Osteoblast (primary cell): ENCODE results near the gene TNPO3. TPM values are rescaled to one million over a fixed set of nuclear protein-coding genes. Genes with fewer than 3 reads are reported as not detected.
"Not testable (repeated sequence)": the region's sequence is repeated elsewhere in the genome, so short reads cannot be mapped to it uniquely, and the experiment has no call there.

Experiments
- DNase-seq: peaks from one replicate; pipeline ENCODE4 v3.0.0; 2011; ENCODE audit warnings: low spot score, mixed read lengths; ENCODE audit not compliant: insufficient read length; ENCODE audit errors: missing footprints
- H2AFZ ChIP-seq: 2 replicates; pipeline ENCODE4 v1.6.0; 2011; ENCODE audit warnings: mild to moderate bottlenecking, low read length
- H3K27ac ChIP-seq: 2 replicates; pipeline ENCODE4 v1.5.1; 2011; ENCODE audit warnings: mild to moderate bottlenecking, low read depth, low read length, moderate library complexity
- H3K27me3 ChIP-seq: 2 replicates; pipeline ENCODE4 v1.6.0; 2012; ENCODE audit warnings: mild to moderate bottlenecking, control low read depth, inconsistent platforms, low read length, moderate library complexity; ENCODE audit not compliant: insufficient read depth
- H3K36me3 ChIP-seq: 2 replicates; pipeline ENCODE4 v1.5.1; 2011; ENCODE audit warnings: mild to moderate bottlenecking, low read length, control low read depth, moderate library complexity; ENCODE audit not compliant: insufficient read depth
- H3K4me1 ChIP-seq: 2 replicates; pipeline ENCODE4 v1.5.1; 2011; ENCODE audit warnings: mild to moderate bottlenecking, low read length, control low read depth, moderate library complexity; ENCODE audit not compliant: insufficient read depth
- H3K4me2 ChIP-seq: 2 replicates; pipeline ENCODE4 v1.6.0; 2011; ENCODE audit warnings: mild to moderate bottlenecking, low read length; ENCODE audit not compliant: insufficient read depth
- H3K4me3 ChIP-seq: fragments of 200-600 bp; sonication (generic); 3 replicates; pipeline ENCODE4 v1.5.1; 2012; ENCODE audit warnings: mild to moderate bottlenecking, low read length, inconsistent platforms; ENCODE audit not compliant: insufficient read depth
- H3K79me2 ChIP-seq: 2 replicates; pipeline ENCODE4 v1.6.0; 2012; ENCODE audit warnings: mild to moderate bottlenecking, low read length, control low read depth, inconsistent platforms; ENCODE audit not compliant: insufficient read depth
- H3K9me3 ChIP-seq: 2 replicates; pipeline ENCODE4 v1.5.1; 2011; ENCODE audit warnings: low read depth, low read length, control low read depth
- H4K20me1 ChIP-seq: 2 replicates; pipeline ENCODE4 v1.6.0; 2012; ENCODE audit warnings: mild to moderate bottlenecking, low read length, control low read depth; ENCODE audit not compliant: insufficient read depth
- total RNA-seq: library from RNA; depleted of rRNA; stranded (reverse); fragments of >200 nt; gene quantifications from 2 replicates; pipeline ENCODE4 v1.2.3, GENCODE V29; 2012
- TF ChIP-seq, protein P1 (sequence below): IDR thresholded peaks from 2 replicates; pipeline ENCODE4 v1.5.1; 2011; ENCODE audit warnings: mild to moderate bottlenecking, low read depth, low read length, moderate library complexity; ENCODE audit errors: extremely low read depth

Gene TNPO3
- total RNA-seq, 1 donor, result 56.1 TPM

DNA sequence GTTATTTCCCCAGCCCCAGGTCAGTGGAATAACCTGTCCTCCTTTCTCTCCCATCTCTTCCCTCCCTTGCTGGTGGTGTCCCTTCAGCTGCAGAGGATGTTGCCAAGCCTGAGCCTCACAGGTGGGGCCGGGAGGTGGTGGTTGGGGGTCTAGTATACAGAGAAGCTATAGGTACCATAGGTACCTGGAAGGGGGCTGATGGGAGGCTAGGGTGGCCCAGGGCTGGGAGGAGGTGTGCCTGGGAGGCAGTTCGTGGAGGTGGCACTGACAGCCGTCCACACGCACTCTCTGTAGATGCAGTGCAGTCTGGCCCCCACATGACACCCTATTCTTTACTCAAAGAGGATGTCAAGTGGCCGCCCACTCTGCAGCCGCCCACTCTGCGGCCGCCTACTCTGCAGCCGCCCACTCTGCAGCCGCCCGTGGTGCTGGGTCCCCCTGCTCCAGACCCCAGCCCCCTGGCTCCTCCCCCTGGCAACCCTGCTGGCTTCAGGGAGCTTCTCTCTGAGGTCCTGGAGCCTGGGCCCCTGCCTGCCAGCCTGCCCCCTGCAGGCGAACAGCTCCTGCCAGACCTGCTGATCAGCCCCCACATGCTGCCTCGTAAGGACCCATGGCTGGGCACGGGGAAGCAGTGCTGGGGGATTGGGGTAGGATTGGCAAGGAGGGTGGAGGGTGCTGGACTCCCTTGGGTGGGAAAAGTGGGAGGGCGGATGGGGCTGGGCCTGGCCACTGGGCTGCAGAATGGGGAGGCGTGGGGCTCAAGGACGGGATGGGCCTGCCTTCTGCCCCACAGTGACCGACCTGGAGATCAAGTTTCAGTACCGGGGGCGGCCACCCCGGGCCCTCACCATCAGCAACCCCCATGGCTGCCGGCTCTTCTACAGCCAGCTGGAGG, 107.7 kb downstream of the TNPO3 start:
- H4K20me1 ChIP-seq, result no peaks in the 10 kb centered on the region
- H3K27ac ChIP-seq, result no peak overlapping the region
- H3K4me3 ChIP-seq, result no peak overlapping the region
- no peaks in the 10 kb centered on the region for H3K9me3 ChIP-seq
- TF ChIP-seq, protein P1, sequence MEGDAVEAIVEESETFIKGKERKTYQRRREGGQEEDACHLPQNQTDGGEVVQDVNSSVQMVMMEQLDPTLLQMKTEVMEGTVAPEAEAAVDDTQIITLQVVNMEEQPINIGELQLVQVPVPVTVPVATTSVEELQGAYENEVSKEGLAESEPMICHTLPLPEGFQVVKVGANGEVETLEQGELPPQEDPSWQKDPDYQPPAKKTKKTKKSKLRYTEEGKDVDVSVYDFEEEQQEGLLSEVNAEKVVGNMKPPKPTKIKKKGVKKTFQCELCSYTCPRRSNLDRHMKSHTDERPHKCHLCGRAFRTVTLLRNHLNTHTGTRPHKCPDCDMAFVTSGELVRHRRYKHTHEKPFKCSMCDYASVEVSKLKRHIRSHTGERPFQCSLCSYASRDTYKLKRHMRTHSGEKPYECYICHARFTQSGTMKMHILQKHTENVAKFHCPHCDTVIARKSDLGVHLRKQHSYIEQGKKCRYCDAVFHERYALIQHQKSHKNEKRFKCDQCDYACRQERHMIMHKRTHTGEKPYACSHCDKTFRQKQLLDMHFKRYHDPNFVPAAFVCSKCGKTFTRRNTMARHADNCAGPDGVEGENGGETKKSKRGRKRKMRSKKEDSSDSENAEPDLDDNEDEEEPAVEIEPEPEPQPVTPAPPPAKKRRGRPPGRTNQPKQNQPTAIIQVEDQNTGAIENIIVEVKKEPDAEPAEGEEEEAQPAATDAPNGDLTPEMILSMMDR, result peak; percentile 19
- DNase-seq, result peak; percentile 67
- H3K4me1 ChIP-seq, result no peaks in the 10 kb centered on the region
- H2AFZ ChIP-seq, result no peak overlapping the region
- H3K79me2 ChIP-seq, result no peaks in the 10 kb centered on the region
- H3K4me2 ChIP-seq, result no peak overlapping the region
- H3K36me3 ChIP-seq, result no peaks in the 10 kb centered on the region
- no peaks in the 10 kb centered on the region for H3K27me3 ChIP-seq

DNA sequence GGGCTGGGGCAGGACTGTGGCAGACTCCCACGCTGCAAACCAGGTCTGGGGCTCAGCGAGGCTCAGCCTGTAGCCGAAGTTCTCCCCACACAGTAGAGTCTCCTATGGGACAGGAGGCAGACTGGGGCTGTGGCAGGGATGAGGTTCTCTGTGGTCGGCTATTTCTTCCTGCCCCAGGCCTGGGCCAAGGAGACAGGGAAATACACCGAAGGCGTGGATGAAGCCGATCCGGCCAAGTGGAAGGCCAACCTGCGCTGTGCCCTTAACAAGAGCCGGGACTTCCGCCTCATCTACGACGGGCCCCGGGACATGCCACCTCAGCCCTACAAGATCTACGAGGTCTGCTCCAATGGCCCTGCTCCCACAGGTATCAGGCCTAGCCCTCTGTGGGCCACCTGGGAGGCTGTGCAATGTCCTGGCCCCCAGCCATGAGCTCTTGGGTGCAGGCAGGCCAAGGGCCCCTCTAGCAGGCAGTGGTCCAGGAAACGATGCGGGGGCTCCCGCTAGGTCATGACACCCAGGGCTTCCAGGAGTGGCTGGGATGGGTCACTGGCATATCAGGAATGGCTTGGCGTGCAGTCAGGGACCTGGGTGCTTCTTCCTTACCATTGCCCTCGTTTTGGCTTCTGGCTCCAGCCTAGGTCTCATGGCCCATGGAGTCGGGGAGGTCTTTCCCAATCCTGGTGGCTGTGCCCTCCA, 109.1 kb downstream of the TNPO3 start:
- no peak for DNase-seq
- Histone ChIP-seq H3K36me3 (no peaks in the 10 kb centered on the region), H4K20me1 (no peaks in the 10 kb centered on the region), H3K79me2 (no peaks in the 10 kb centered on the region), H3K27ac (no peak overlapping the region), H3K27me3 (peaks cover 3% of the 10 kb centered on the region), H3K4me2 (no peak overlapping the region), H3K9me3 (no peaks in the 10 kb centered on the region), H3K4me1 (no peaks in the 10 kb centered on the region), H3K4me3 (no peak overlapping the region), H2AFZ (no peak overlapping the region)
- TF ChIP-seq, protein P1, result no peak

DNA sequence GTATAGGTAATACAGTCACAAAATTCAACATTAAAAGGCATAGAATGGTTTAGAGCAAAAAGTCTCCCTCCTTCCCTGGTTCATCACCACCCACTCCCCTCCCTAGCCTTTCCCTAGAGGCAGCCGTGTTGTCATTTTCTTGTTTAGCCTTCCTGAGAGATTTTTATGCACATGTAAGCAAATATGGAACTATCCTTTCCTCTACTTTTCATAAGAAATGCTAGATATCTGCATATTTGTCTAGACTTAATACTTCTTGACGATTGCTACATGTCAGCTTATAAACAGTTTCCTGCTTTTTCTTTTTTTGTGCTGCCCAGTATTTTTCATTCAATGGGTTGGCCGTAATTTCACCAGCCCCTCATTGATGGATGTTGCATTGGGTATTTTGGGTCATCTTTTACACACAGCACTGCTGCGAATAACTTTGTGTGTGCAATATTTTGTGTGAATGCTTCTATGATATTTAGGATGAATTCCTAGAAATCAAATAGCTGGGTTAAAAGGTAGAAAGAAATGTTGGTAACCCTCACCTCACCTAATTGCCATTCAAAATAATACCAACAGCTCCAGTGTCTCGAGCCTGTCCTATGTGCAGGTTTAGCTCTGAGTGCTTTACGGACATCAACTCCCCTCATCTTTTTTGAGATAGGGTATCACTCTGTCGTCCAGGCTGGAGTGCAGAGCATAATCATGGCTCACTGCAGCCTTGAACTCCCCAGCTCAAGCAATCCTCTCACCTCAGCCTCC, 110.2 kb downstream of the TNPO3 start:
- peaks cover 10% of the 10 kb centered on the region for H3K27me3 ChIP-seq
- H2AFZ ChIP-seq, result no peak overlapping the region
- no peaks in the 10 kb centered on the region for H4K20me1 ChIP-seq
- TF ChIP-seq, protein P1, result no peak
- no peaks in the 10 kb centered on the region for H3K4me1 ChIP-seq
- peak; percentile 62 for DNase-seq
- H3K9me3 ChIP-seq, result no peaks in the 10 kb centered on the region
- no peak overlapping the region for H3K4me2 ChIP-seq
- H3K4me3 ChIP-seq, result no peak overlapping the region
- no peak overlapping the region for H3K27ac ChIP-seq
- H3K36me3 ChIP-seq, result no peaks in the 10 kb centered on the region
- no peaks in the 10 kb centered on the region for H3K79me2 ChIP-seq

DNA sequence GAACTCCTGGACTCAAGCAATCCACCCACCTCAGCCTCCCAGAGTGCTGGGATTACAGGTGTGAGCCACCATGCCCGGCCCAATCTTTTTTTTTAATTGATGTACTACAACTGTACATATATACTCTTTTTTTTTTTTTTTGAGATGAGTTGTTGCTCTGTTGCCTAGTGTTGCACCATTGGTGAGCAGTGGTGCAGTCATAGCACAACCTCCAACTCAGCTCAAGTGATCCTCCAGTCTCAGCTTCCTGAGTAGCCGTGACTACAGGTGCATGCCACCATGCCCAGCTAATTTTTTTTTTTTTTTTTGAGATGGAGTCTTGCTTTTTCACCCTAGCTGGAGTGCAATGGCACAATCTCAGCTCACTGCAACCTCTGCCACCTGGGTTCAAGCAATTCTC, 111.7 kb downstream of the TNPO3 start:
- H3K4me2 ChIP-seq, H3K79me2 ChIP-seq, H3K9me3 ChIP-seq, H3K4me3 ChIP-seq, H4K20me1 ChIP-seq, DNase-seq, H2AFZ ChIP-seq, H3K36me3 ChIP-seq, H3K27ac ChIP-seq, H3K4me1 ChIP-seq: not testable (repeated sequence)
- H3K27me3 ChIP-seq, result peaks cover 21% of the 10 kb centered on the region
